Endothelial cell of hepatic sinusoid (primary cell): ENCODE measurements around the gene ELMO3.

Experiments
- in situ Hi-C: cut with HindIII; loops from 2 replicates; pipeline ENCODE4 v1.10.0; 2017; ENCODE audit warnings: low sequenced_read_pairs

Gene ELMO3

DNA sequence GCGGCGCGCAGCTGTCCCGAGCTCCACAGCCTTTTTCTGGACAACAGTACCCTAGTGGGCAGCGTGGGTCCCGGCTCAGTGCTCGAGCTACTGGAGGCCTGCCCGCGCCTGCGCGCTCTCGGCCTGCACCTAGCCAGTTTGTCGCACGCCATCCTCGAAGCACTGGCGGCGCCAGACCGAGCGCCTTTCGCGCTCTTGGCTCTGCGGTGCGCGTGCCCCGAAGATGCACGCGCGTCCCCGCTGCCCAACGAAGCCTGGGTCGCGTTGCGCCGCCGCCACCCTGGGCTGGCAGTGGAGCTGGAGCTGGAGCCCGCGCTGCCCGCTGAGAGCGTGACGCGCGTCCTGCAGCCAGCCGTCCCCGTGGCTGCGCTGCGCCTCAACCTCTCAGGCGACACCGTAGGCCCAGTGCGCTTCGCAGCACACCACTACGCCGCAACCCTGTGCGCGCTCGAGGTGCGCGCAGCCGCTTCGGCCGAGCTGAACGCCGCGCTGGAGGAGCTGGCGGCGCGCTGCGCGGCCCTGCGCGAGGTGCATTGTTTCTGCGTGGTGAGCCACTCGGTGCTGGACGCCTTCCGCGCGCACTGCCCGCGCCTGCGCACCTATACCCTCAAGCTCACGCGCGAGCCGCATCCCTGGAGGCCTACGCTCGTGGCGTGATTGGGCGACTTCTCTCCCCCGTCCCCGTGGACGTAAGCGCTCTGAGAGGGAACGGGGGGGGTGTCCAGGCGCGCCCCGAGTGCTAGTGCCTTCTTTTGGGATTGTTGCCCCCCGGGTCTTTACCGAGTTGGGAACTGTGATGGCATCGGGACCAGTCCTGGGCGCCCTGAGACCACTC lies 35.5 kb upstream of the ELMO3 start:
- in situ Hi-C loops, result no loop called here

GRCh38 chr16:67163999-67164558 lies 34.9 kb upstream of the ELMO3 start:
- in situ Hi-C loops, result no loop called here

DNA sequence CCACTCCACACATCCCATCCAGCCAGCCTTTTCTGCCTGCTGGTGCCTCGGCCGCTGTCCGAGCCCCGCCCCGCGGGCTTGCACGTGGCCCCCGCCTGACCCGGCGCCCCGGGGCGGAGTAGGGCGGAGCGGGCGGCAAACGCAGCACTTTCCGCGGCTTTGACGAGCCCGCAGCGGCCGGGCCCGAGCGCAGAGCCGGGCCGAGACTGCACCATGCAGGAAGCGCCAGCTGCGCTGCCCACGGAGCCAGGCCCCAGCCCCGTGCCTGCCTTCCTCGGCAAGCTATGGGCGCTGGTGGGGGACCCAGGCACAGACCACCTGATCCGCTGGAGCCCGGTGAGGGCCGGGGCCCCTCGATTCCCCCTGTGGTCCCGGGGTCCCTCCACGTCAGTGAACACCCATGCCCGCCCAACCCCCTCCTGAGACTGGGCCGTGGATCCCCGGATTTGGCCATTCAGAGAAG lies 34.3 kb upstream of the ELMO3 start, which contains the start of gene HSF4:
Gene HSF4, plus strand, starts transcription at position 147 of the 463 bp plus-strand sequence. Its CDS starts 67 bp downstream, at position 214.
- in situ Hi-C loops, result loop anchor here (5.0 kb wide), 1 partner anchor 73 kb away; no protein-coding TSS in a partner anchor

DNA sequence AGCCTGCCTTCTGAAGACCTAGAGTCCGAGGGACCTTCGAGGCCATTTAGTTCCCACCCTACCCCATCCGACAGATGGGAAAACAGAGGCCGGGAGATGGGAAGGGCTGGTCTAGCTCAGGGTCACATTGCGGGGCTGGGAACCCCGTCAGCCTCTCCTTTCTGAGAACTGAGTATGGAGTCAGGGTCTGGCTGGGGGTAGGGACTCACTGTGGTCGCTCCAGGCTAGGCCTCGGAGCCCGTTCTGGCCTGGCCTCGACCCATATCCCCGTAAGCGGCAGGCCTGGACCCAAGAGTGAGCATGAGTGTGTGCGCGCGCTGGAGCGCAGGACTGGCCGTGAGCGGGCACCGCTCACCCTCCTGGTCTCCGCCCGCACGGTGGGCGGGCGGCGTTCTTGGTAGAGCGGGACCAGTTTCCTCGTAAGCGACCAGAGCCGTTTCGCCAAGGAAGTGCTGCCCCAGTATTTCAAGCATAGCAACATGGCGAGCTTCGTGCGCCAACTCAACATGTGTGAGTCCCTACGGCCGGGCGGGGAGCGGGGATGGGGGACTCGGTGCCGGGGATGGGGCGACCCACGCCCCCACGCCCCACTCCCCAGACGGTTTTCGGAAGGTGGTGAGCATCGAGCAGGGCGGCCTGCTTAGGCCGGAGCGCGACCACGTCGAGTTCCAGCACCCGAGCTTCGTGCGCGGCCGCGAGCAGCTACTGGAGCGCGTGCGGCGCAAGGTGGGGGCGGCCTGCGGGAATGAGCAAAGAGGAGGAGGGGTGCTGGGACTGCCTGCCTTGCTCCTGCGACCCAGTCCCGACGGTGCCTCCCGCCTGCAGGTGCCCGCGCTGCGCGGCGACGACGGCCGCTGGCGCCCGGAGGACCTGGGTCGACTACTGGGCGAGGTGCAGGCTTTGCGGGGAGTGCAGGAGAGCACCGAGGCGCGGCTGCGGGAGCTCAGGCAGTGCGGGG lies 33.5 kb upstream of the ELMO3 start:
- in situ Hi-C loops, result loop anchor here (5.0 kb wide), 1 partner anchor 72 kb away; no protein-coding TSS in a partner anchor

- in situ Hi-C loops, result loop anchor here (5.0 kb wide), 1 partner anchor 71 kb away; no protein-coding TSS in a partner anchor
These were observed 32.8 kb upstream of the ELMO3 start for GRCh38 chr16:67166110-67166547.

- in situ Hi-C loops, result loop anchor here (5.0 kb wide), 1 partner anchor 71 kb away; no protein-coding TSS in a partner anchor
These were observed 32.2 kb upstream of the ELMO3 start for GRCh38 chr16:67166598-67167168.

DNA sequence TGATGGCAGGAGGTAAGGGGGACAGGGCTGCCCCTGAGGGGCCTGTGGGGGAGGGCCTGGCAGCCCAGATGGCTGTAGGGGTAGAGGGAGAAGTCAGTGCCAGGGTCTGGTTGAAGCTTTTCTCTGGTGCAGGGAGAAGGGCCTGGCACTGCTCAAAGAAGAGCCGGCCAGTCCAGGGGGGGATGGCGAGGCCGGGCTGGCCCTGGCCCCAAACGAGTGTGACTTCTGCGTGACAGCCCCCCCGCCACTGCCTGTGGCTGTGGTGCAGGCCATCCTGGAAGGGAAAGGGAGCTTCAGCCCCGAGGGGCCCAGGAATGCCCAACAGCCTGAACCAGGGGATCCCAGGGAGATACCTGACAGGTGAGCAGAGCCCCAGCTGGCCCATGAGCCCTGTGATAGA lies 31.3 kb upstream of the ELMO3 start:
- in situ Hi-C loops, result loop anchor here (5.0 kb wide), 1 partner anchor 70 kb away; no protein-coding TSS in a partner anchor

- in situ Hi-C loops, result loop anchor here (5.0 kb wide), 1 partner anchor 68 kb away; no protein-coding TSS in a partner anchor
These were observed 29.9 kb upstream of the ELMO3 start for GRCh38 chr16:67169011-67169451.

DNA sequence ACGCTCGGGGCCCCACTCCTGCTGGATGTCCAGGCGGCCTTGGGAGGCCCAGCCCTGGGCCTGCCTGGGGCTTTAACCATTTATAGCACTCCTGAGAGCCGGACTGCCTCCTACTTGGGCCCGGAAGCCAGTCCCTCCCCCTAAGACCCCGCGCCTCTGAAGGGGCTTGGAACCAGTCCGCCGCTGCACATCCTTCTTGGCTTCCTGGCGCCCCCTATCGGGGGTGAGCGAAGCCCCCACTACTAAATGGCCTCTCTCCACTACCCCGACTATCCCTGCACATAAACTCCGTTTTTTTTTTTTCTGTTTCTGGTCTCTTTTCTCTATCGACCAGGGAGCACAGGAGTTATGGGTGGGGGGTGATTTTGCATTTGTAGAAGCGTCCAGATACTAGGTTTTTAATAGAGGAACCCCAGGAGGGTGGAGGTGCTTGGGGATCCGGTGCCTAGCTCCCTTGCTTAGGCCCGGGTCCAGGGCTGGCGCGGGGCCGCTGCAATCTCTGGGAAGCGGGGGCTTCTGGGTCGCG lies 29.2 kb upstream of the ELMO3 start:
- in situ Hi-C loops, result loop anchor here (5.0 kb wide), 1 partner anchor 68 kb away; no protein-coding TSS in a partner anchor

DNA sequence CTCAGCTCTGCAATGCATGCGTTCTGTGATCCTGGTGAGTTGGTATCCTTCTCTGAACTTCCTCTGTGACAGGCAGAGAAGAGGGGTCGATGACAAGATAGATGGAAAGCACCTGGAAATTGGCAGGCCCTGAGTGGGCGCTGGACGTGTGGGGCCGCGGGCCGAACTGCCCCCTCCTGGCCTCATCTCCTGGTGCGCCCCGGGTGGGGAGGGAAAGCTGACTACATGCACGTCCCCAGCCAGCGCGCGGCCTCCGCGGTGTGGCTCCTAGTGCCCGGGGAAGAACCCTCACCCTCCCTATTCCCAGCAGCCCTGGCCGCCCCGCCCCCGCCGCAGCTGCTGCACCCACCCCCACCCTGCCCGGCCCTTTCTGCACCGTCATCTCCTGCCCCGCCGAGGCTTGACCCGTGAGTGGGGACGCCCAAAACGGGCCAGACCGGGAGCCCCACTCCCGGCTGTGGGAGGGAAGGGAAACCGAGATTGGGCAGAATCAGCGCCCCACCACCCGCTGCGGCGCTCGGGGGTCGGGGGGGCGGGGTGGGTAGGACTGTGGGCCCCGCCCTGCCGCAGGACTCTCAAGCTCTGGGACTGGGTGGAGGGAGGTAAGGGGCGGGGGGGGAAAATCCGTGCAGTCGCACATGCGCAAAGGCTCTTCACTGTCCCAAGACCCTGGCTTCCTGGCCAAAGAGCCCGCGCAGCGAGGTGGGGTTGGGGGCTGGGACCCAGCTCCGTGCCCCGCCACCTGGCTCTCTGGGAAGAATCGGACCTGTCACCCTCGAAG lies 28.6 kb upstream of the ELMO3 start, which contains the start of gene NOL3:
Gene NOL3, plus strand, starts transcription at position 371 of the 781 bp plus-strand sequence.
- in situ Hi-C loops, result no loop called here

DNA sequence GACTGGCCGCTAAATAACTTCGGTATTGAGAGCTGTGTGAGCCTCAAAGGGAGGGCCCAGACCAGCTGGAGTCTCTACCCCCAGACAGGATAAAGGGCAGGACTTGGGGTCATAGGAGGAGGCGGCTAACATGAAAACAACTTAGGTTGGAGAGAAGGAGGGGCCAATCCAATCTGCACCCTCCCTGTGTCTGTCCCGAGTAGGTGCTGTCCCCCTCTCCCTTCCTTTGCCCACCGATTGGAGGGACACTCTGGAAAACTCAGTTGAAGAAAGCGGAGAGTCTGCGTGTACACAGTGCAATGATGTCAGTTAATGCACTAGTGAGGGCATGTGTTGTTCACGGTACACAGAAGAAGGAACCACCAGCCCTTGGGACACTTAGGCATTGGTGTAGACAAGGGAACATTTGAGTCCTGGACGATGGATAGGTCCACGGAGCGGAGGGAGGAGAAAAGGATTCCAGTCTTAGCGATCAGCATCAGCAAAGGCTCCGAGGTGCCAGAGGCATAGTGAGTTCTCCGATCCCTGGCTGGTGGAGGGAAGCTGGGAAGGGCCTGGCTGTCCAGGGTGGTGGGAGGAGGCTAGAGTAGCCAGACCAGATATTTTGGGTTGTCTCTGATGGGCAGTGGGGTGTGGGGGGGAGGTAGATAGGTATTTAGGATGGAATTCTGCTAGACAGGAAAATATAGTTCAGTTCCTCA lies 27.8 kb upstream of the ELMO3 start:
- in situ Hi-C loops, result no loop called here

- in situ Hi-C loops, result no loop called here
These were observed 25.6 kb upstream of the ELMO3 start for GRCh38 chr16:67173323-67173722.

GRCh38 chr16:67173808-67174705 lies 24.9 kb upstream of the ELMO3 start:
- in situ Hi-C loops, result no loop called here

DNA sequence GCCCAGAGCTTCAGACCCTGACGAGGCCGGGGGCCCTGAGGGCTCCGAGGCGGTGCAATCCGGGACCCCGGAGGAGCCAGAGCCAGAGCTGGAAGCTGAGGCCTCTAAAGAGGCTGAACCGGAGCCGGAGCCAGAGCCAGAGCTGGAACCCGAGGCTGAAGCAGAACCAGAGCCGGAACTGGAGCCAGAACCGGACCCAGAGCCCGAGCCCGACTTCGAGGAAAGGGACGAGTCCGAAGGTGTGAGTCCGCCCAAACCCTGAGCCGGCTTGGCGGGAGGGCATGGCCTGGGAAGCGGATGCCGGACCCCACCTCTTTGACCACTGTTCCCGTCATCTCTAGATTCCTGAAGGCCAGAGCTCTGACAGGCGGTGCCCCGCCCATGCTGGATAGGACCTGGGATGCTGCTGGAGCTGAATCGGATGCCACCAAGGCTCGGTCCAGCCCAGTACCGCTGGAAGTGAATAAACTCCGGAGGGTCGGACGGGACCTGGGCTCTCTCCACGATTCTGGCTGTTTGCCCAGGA lies 24.2 kb upstream of the ELMO3 start:
- in situ Hi-C loops, result no loop called here

GRCh38 chr16:67176662-67177061 lies 22.3 kb upstream of the ELMO3 start:
- in situ Hi-C loops, result no loop called here

- in situ Hi-C loops, result no loop called here
These were observed 20.9 kb upstream of the ELMO3 start for GRCh38 chr16:67177743-67178699.
